ENCODE results near the gene ADAMTS6.

The ADAMTS6 gene

DNA sequence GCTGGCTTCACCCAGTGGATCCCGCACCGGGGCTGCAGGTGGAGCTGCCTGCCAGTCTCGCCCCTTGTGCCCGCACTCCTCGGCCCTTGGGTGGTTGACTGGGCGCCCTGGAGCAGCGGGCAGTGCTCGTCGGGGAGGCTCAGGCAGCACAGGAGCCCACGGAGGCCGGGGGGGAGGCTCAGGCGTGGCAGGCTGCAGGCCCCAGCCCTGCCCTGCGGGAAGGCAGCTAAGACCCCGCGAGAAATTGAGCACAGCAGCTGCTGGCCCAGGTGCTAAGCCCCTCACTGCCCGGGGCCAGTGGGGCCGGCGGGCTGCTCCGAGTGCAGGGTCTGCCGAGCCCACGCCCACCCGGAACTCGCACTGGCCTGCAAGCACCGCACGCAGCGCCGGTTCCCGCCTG is 3.7 kb upstream of the ADAMTS6 start:
- Histone ChIP-seq H3K36me3 (ENCODE audit: control insufficient read depth in 2 of 2, insufficient read depth in 1 of 2, low read length in 2 of 2) (no peaks in the 10 kb centered on the region), H3K27ac (ENCODE audit: extremely low read depth, low read depth, low read length) (no peak overlapping the region), H3K9me3 (ENCODE audit: control insufficient read depth, insufficient read depth, low read depth, low read length) (no peaks in the 10 kb centered on the region), H3K4me1 (ENCODE audit: control insufficient read depth, insufficient read depth, low read length) (peaks cover 4% of the 10 kb centered on the region; the same call in 1 of the 2 replicates), H3K4me3 (ENCODE audit: low read depth, low read length) (no peak overlapping the region)
- POLR2A ChIA-PET, result no interaction called here
- TF ChIP-seq ZNF777 (tag by site-specific recombination; IDR thresholded peaks at IDR 0.05; ENCODE audit: borderline replicate concordance) (no peak), ZNF48 (tag by site-specific recombination; IDR thresholded peaks at IDR 0.05) (no peak), ZBTB6 (tag by site-specific recombination; IDR thresholded peaks at IDR 0.05) (no peak), ZNF423 (tag by site-specific recombination; IDR thresholded peaks at IDR 0.05) (no peak), SP7 (tag by site-specific recombination; IDR thresholded peaks at IDR 0.05) (no peak), BCL11A (tag by site-specific recombination; IDR thresholded peaks at IDR 0.05; ENCODE audit: low read depth) (no peak), REPIN1 (tag by site-specific recombination; IDR thresholded peaks at IDR 0.05; ENCODE audit: low read depth) (no peak), ZNF76 (tag by site-specific recombination; IDR thresholded peaks at IDR 0.05; ENCODE audit: borderline replicate concordance, low read depth) (no peak)
- CTCF ChIA-PET, result interaction anchor here (0.6 kb wide), 1 partner anchor 704 kb away, joined by 4 read pairs; no protein-coding TSS in a partner anchor

DNA sequence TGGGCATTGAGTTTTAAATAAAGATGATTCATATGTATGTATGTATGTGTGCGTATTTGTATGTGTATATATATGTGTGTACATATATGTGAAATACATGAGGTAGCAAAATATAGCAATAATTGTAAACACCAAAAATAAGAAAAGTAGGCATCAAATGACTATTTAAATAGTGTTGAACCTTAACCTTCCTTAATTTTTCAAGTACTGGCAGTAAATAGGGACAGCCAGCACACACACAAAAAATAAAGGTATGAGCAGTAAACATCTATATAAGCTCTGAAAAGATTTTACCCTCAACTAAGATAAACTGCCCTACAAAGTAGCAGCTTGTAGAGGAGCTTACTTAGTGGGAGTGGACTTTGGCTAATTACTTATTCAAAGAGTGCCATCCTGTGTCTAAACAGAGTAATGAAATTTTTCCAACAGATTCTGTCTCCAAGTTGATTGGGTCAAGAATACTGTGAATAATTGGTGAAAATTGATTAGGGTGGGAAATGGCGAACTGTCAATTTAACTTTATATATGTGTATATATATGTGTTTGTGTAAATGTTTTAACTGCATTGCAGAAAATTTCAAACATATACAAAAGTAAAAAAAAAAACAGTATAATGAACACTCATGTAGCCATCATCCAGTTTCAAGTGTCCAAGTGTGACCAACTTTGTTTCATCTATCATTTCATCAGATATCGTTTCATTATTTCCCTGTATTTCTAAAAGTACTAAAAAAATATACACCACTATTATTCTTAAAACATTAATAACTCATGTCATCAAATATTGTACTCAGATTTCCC is 2.0 kb upstream of the ADAMTS6 start:
- POLR2A ChIA-PET, result interaction anchor here (1.6 kb wide), 1 partner anchor 358 kb away, joined by 8 read pairs; no protein-coding TSS in a partner anchor
- Histone ChIP-seq H3K27ac (ENCODE audit: extremely low read depth, low read depth, low read length) (peak overlapping the region; percentile 48), H3K9me3 (ENCODE audit: control insufficient read depth, insufficient read depth, low read depth, low read length) (no peaks in the 10 kb centered on the region), H3K4me3 (ENCODE audit: low read depth, low read length) (peak overlapping the region; percentile 54), H3K36me3 (ENCODE audit: control insufficient read depth in 2 of 2, insufficient read depth in 1 of 2, low read length in 2 of 2) (no peaks in the 10 kb centered on the region), H3K4me1 (ENCODE audit: control insufficient read depth, insufficient read depth, low read length) (peaks cover 14% of the 10 kb centered on the region)
- CTCF ChIA-PET, result interaction anchor here (0.5 to 3.9 kb wide), 29 partner anchors 11 to 849 kb away, joined by 3 to 53 read pairs (median 4); partner anchors contain the start of gene CWC27
- TF ChIP-seq ZNF266 (tag by site-specific recombination; IDR thresholded peaks at IDR 0.05; ENCODE audit: low read depth) (no peak), ZNF248 (tag by site-specific recombination; IDR thresholded peaks at IDR 0.05) (no peak), ZNF654 (tag by site-specific recombination; IDR thresholded peaks at IDR 0.05; ENCODE audit: low read depth) (peak; percentile 82), OVOL3 (tag by site-specific recombination; IDR thresholded peaks at IDR 0.05) (no peak), ZSCAN4 (tag by site-specific recombination; IDR thresholded peaks at IDR 0.05) (no peak), ZNF707 (tag by site-specific recombination; IDR thresholded peaks at IDR 0.05) (no peak), ZNF280C (tag by site-specific recombination; IDR thresholded peaks at IDR 0.05) (no peak), ZEB2 (tag by site-specific recombination; IDR thresholded peaks at IDR 0.05) (no peak), ZNF660 (tag by site-specific recombination; IDR thresholded peaks at IDR 0.05) (peak; percentile 37; the same call in 1 of the 2 replicates), ZNF2 (tag by site-specific recombination; IDR thresholded peaks at IDR 0.05) (no peak), RBAK (tag by site-specific recombination; IDR thresholded peaks at IDR 0.05) (no peak)
- TF ChIP-seq, protein P1, sequence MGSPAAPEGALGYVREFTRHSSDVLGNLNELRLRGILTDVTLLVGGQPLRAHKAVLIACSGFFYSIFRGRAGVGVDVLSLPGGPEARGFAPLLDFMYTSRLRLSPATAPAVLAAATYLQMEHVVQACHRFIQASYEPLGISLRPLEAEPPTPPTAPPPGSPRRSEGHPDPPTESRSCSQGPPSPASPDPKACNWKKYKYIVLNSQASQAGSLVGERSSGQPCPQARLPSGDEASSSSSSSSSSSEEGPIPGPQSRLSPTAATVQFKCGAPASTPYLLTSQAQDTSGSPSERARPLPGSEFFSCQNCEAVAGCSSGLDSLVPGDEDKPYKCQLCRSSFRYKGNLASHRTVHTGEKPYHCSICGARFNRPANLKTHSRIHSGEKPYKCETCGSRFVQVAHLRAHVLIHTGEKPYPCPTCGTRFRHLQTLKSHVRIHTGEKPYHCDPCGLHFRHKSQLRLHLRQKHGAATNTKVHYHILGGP (tag by site-specific recombination; IDR thresholded peaks at IDR 0.05), result no peak

Data from HEK293 (cell line).